ENCODE results near the gene SEC24D.

The SEC24D gene

GRCh38 chr4:118833192-118833820 lies 2.6 kb downstream of the SEC24D start:
- TF ChIP-seq CTCF (IDR thresholded peaks at IDR 0.05; ENCODE audit: extremely low read depth, missing control alignments) = no peak
- DNase-seq (ENCODE audit: low spot score) = no peak

GRCh38 chr4:118829107-118829506 lies 6.8 kb downstream of the SEC24D start:
- DNase-seq (ENCODE audit: low spot score) = no peak
- no peak for TF ChIP-seq CTCF (IDR thresholded peaks at IDR 0.05; ENCODE audit: extremely low read depth, missing control alignments)

GRCh38 chr4:118826723-118827444 lies 9.0 kb downstream of the SEC24D start:
- DNase-seq (ENCODE audit: low spot score) = no peak
- no peak for TF ChIP-seq CTCF (IDR thresholded peaks at IDR 0.05; ENCODE audit: extremely low read depth, missing control alignments)

- DNase-seq (ENCODE audit: low spot score) = no peak
- no peak for TF ChIP-seq CTCF (IDR thresholded peaks at IDR 0.05; ENCODE audit: extremely low read depth, missing control alignments)
Measured at GRCh38 chr4:118825799-118826198, 10.1 kb downstream of the SEC24D start.

- no peak for DNase-seq (ENCODE audit: low spot score)
- no peak for TF ChIP-seq CTCF (IDR thresholded peaks at IDR 0.05; ENCODE audit: extremely low read depth, missing control alignments)
Measured at GRCh38 chr4:118824141-118824540, 11.8 kb downstream of the SEC24D start.

GRCh38 chr4:118823471-118823870 lies 12.5 kb downstream of the SEC24D start:
- no peak for DNase-seq (ENCODE audit: low spot score)
- no peak for TF ChIP-seq CTCF (IDR thresholded peaks at IDR 0.05; ENCODE audit: extremely low read depth, missing control alignments)

- DNase-seq (ENCODE audit: low spot score) = no peak
- TF ChIP-seq CTCF (IDR thresholded peaks at IDR 0.05; ENCODE audit: extremely low read depth, missing control alignments) = no peak
Measured at GRCh38 chr4:118821590-118822293, 14.2 kb downstream of the SEC24D start.
